ENCODE results near the gene NKAIN1.

The NKAIN1 gene

GRCh38 chr1:31257213-31257612 lies 17.5 kb upstream of the NKAIN1 start:
- peaks cover 3% of the 10 kb centered on the region; the same call in 1 of the 2 replicates for H3K36me3 ChIP-seq
- H3K27me3 ChIP-seq = no peaks in the 10 kb centered on the region
- no peaks in the 10 kb centered on the region for H3K9me3 ChIP-seq
- no peak overlapping the region for H3K4me3 ChIP-seq (ENCODE audit: low read depth, low read length)
- H3K4me1 ChIP-seq = no peaks in the 10 kb centered on the region
- DNase-seq = no peak
- TF ChIP-seq CTCF (IDR thresholded peaks at IDR 0.05; ENCODE audit: low read depth, low read length) = no peak

- Histone ChIP-seq H3K27me3 (no peaks in the 10 kb centered on the region), H3K4me3 (ENCODE audit: low read depth, low read length) (no peak overlapping the region), H3K36me3 (no peaks in the 10 kb centered on the region), H3K9me3 (no peaks in the 10 kb centered on the region), H3K4me1 (no peaks in the 10 kb centered on the region)
- no peak for DNase-seq
- no peak for TF ChIP-seq CTCF (IDR thresholded peaks at IDR 0.05; ENCODE audit: low read depth, low read length)
Measured at GRCh38 chr1:31249854-31250253, 10.2 kb upstream of the NKAIN1 start.

GRCh38 chr1:31248276-31248675 lies 8.6 kb upstream of the NKAIN1 start:
- H3K9me3 ChIP-seq = no peaks in the 10 kb centered on the region
- no peak for DNase-seq
- no peaks in the 10 kb centered on the region for H3K4me1 ChIP-seq
- H3K27me3 ChIP-seq = no peaks in the 10 kb centered on the region
- H3K4me3 ChIP-seq (ENCODE audit: low read depth, low read length) = no peak overlapping the region
- no peaks in the 10 kb centered on the region for H3K36me3 ChIP-seq
- TF ChIP-seq CTCF (IDR thresholded peaks at IDR 0.05; ENCODE audit: low read depth, low read length) = no peak

GRCh38 chr1:31244326-31244725 lies 4.6 kb upstream of the NKAIN1 start:
- TF ChIP-seq CTCF (IDR thresholded peaks at IDR 0.05; ENCODE audit: low read depth, low read length) = no peak
- H3K36me3 ChIP-seq = no peaks in the 10 kb centered on the region
- no peaks in the 10 kb centered on the region for H3K27me3 ChIP-seq
- DNase-seq = no peak
- no peaks in the 10 kb centered on the region for H3K9me3 ChIP-seq
- no peak overlapping the region for H3K4me3 ChIP-seq (ENCODE audit: low read depth, low read length)
- no peaks in the 10 kb centered on the region for H3K4me1 ChIP-seq

GRCh38 chr1:31243501-31244286 lies 4.0 kb upstream of the NKAIN1 start:
- no peak for TF ChIP-seq CTCF (IDR thresholded peaks at IDR 0.05; ENCODE audit: low read depth, low read length)
- no peaks in the 10 kb centered on the region for H3K9me3 ChIP-seq
- no peak overlapping the region for H3K4me3 ChIP-seq (ENCODE audit: low read depth, low read length)
- H3K27me3 ChIP-seq = no peaks in the 10 kb centered on the region
- H3K36me3 ChIP-seq = no peaks in the 10 kb centered on the region
- no peak for DNase-seq
- H3K4me1 ChIP-seq = no peaks in the 10 kb centered on the region

GRCh38 chr1:31241321-31241720 lies 1.6 kb upstream of the NKAIN1 start:
- H3K4me1 ChIP-seq = no peaks in the 10 kb centered on the region
- no peak overlapping the region for H3K4me3 ChIP-seq (ENCODE audit: low read depth, low read length)
- DNase-seq = no peak
- H3K27me3 ChIP-seq = no peaks in the 10 kb centered on the region
- no peaks in the 10 kb centered on the region for H3K9me3 ChIP-seq
- TF ChIP-seq CTCF (IDR thresholded peaks at IDR 0.05; ENCODE audit: low read depth, low read length) = no peak
- no peaks in the 10 kb centered on the region for H3K36me3 ChIP-seq
